OCI-LY1 (cell line): Measurements from ENCODE around the gene FANK1.

Experiments
- H2AFZ ChIP-seq: fragments of 200-600 bp; sonication (generic), shearing (Covaris generic); 2 replicates; pipeline ENCODE4 v1.6.0; 2014; ENCODE audit warnings: antibody characterized with exemption, mild to moderate bottlenecking, low read length
- H3F3A ChIP-seq: fragments of 200-600 bp; sonication (generic), shearing (Covaris generic); 2 replicates; pipeline ENCODE4 v1.6.0; 2014; ENCODE audit warnings: mild to moderate bottlenecking, antibody characterized with exemption, low read length, moderate library complexity; ENCODE audit not compliant: insufficient read depth
- H3K27ac ChIP-seq: fragments of 200-600 bp; sonication (generic); 2 replicates; pipeline ENCODE4 v1.5.1; 2014; ENCODE audit warnings: low read length, mixed run types, mild to moderate bottlenecking, low read depth; ENCODE audit not compliant: poor library complexity, severe bottlenecking
- H3K27me3 ChIP-seq: fragments of 200-600 bp; sonication (generic); 2 replicates; pipeline ENCODE4 v1.6.0; 2014; ENCODE audit warnings: antibody characterized with exemption, mild to moderate bottlenecking, low read length, moderate library complexity; ENCODE audit not compliant: insufficient read depth
- H3K36me3 ChIP-seq: fragments of 200-600 bp; sonication (generic); 2 replicates; pipeline ENCODE4 v1.6.1; 2014; ENCODE audit warnings: mild to moderate bottlenecking, antibody characterized with exemption, low read length, moderate library complexity, mixed read lengths; ENCODE audit not compliant: insufficient read depth
- H3K4me1 ChIP-seq: fragments of 200-600 bp; sonication (generic); 2 replicates; pipeline ENCODE4 v1.5.1; 2014; ENCODE audit warnings: mild to moderate bottlenecking, low read length, moderate library complexity; ENCODE audit not compliant: insufficient read depth, severe bottlenecking
- H3K4me2 ChIP-seq: fragments of 200-600 bp; sonication (generic), shearing (Covaris generic); 2 replicates; pipeline ENCODE4 v1.6.1; 2014; ENCODE audit warnings: low read length
- H3K4me3 ChIP-seq: fragments of 200-600 bp; sonication (generic); 2 replicates; pipeline ENCODE4 v1.5.1; 2014; ENCODE audit warnings: low read length, low read depth, mild to moderate bottlenecking, mixed read lengths; ENCODE audit not compliant: poor library complexity, severe bottlenecking
- H3K79me2 ChIP-seq: fragments of 200-600 bp; shearing (Covaris generic); 2 replicates; pipeline ENCODE4 v1.6.1; 2016; ENCODE audit warnings: mixed run types, low read length, mixed read lengths; ENCODE audit not compliant: insufficient read depth
- H3K9ac ChIP-seq: fragments of 200-600 bp; sonication (generic), shearing (Covaris generic); 2 replicates; pipeline ENCODE4 v1.6.1; 2014; ENCODE audit warnings: mild to moderate bottlenecking, low read length, mixed read lengths
- H3K9me2 ChIP-seq: fragments of 200-600 bp; sonication (generic), shearing (Covaris generic); 2 replicates; pipeline ENCODE4 v1.6.1; 2014; ENCODE audit warnings: low read depth, mild to moderate bottlenecking, low read length, mixed read lengths
- H3K9me3 ChIP-seq: fragments of 200-600 bp; shearing (Covaris generic); 2 replicates; pipeline ENCODE4 v1.6.1; 2014; ENCODE audit warnings: low read length, mixed read lengths
- H4K20me1 ChIP-seq: fragments of 200-600 bp; sonication (generic), shearing (Covaris generic); 2 replicates; pipeline ENCODE4 v1.6.0; 2016; ENCODE audit warnings: mild to moderate bottlenecking, low read length; ENCODE audit not compliant: insufficient read depth
- CTCF ChIP-seq: fragments of 200-600 bp; sonication (generic), shearing (Covaris generic); IDR thresholded peaks from 2 replicates; pipeline ENCODE4 v1.5.1; 2017; ENCODE audit warnings: mild to moderate bottlenecking, antibody characterized with exemption, low read length, moderate library complexity, mixed read lengths
- EZH2 ChIP-seq: fragments of 200-600 bp; sonication (generic), shearing (Covaris generic); IDR thresholded peaks from 2 replicates; pipeline ENCODE4 v1.8.0; 2017; ENCODE audit warnings: borderline replicate concordance, mixed run types, mild to moderate bottlenecking, antibody characterized with exemption, low read length, moderate library complexity, mixed read lengths

The FANK1 gene

GRCh38 chr10:126037946-126038345 lies 141.6 kb downstream of the FANK1 start:
- Histone ChIP-seq H4K20me1 (no peaks in the 10 kb centered on the region), H3F3A (no peaks in the 10 kb centered on the region), H3K79me2 (no peaks in the 10 kb centered on the region), H3K4me1 (peaks cover 19% of the 10 kb centered on the region), H3K36me3 (no peaks in the 10 kb centered on the region), H3K9me2 (no peaks in the 10 kb centered on the region), H3K4me2 (no peak overlapping the region), H3K9me3 (peaks cover 5% of the 10 kb centered on the region; the same call in 1 of the 2 replicates), H3K4me3 (no peak overlapping the region), H3K9ac (no peak overlapping the region), H3K27ac (no peak overlapping the region), H2AFZ (no peak overlapping the region), H3K27me3 (no peaks in the 10 kb centered on the region)
- TF ChIP-seq EZH2 (no peak), CTCF (no peak)

GRCh38 chr10:126041117-126041516 lies 144.8 kb downstream of the FANK1 start:
- H3K9me3 ChIP-seq, result no peaks in the 10 kb centered on the region
- no peak overlapping the region; the same call in 1 of the 2 replicates for H3K9ac ChIP-seq
- H2AFZ ChIP-seq, result no peak overlapping the region
- H3K9me2 ChIP-seq, result no peaks in the 10 kb centered on the region
- no peak for TF ChIP-seq CTCF
- TF ChIP-seq EZH2, result no peak
- H3K27me3 ChIP-seq, result no peaks in the 10 kb centered on the region
- no peak overlapping the region for H3K4me3 ChIP-seq
- no peaks in the 10 kb centered on the region for H4K20me1 ChIP-seq
- H3K36me3 ChIP-seq, result no peaks in the 10 kb centered on the region
- H3K27ac ChIP-seq, result no peak overlapping the region
- peaks cover 19% of the 10 kb centered on the region for H3K4me1 ChIP-seq
- no peaks in the 10 kb centered on the region for H3F3A ChIP-seq
- H3K4me2 ChIP-seq, result peak overlapping the region; percentile 18; the same call in 1 of the 2 replicates
- H3K79me2 ChIP-seq, result no peaks in the 10 kb centered on the region

- Histone ChIP-seq H3K36me3 (no peaks in the 10 kb centered on the region), H3K9ac (no peak overlapping the region; the same call in 1 of the 2 replicates), H4K20me1 (no peaks in the 10 kb centered on the region), H3K27me3 (no peaks in the 10 kb centered on the region), H3K9me3 (no peaks in the 10 kb centered on the region), H3K79me2 (no peaks in the 10 kb centered on the region), H2AFZ (no peak overlapping the region), H3F3A (no peaks in the 10 kb centered on the region), H3K4me3 (no peak overlapping the region), H3K27ac (no peak overlapping the region), H3K4me2 (peak overlapping the region; percentile 18; the same call in 1 of the 2 replicates), H3K4me1 (peaks cover 19% of the 10 kb centered on the region), H3K9me2 (no peaks in the 10 kb centered on the region)
- TF ChIP-seq CTCF, result no peak
- no peak for TF ChIP-seq EZH2
These were observed 145.5 kb downstream of the FANK1 start for GRCh38 chr10:126041804-126042231.
